Measurements from ENCODE around the gene ZNF25. TPM values are rescaled to one million over a fixed set of nuclear protein-coding genes. Genes with fewer than 3 reads are reported as not detected.

Gene ZNF25
- total and polyA plus RNA-seq, 9 donors: 10.8 to 22.5 (median 17.2) TPM

- Histone ChIP-seq H3K4me1 (ENCODE audit: insufficient read depth) (no peaks in the 10 kb centered on the region), H3K9me3 (no peaks in the 10 kb centered on the region), H3K27me3 (no peaks in the 10 kb centered on the region), H3K36me3 (no peaks in the 10 kb centered on the region), H3K27ac (peak within 1 kb of the TSS; percentile 85 to 99), H3K4me3 (peak within 1 kb of the TSS; percentile 77)
- 0% methylated on average over 38 to 46 of the region's 46 CpGs for WGBS, 3 donors
- intact Hi-C loops (cut with DNase I): loop anchor here in 1 of 4 donors (5.0 kb wide), 1 partner anchor 153 kb away; the partner anchor contains the start of gene ZNF248
- peak; percentile 91 to 95 (median 92) for DNase-seq
- TF ChIP-seq POLR2A (IDR thresholded peaks at IDR 0.05) (peak; percentile 35), EP300 (IDR thresholded peaks at IDR 0.05) (no peak)
- TF ChIP-seq, protein P1, sequence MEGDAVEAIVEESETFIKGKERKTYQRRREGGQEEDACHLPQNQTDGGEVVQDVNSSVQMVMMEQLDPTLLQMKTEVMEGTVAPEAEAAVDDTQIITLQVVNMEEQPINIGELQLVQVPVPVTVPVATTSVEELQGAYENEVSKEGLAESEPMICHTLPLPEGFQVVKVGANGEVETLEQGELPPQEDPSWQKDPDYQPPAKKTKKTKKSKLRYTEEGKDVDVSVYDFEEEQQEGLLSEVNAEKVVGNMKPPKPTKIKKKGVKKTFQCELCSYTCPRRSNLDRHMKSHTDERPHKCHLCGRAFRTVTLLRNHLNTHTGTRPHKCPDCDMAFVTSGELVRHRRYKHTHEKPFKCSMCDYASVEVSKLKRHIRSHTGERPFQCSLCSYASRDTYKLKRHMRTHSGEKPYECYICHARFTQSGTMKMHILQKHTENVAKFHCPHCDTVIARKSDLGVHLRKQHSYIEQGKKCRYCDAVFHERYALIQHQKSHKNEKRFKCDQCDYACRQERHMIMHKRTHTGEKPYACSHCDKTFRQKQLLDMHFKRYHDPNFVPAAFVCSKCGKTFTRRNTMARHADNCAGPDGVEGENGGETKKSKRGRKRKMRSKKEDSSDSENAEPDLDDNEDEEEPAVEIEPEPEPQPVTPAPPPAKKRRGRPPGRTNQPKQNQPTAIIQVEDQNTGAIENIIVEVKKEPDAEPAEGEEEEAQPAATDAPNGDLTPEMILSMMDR (IDR thresholded peaks at IDR 0.05): peak in 1 of 3 donors; percentile 6
Measured at GRCh38 chr10:38010119-38010903, 33.9 kb upstream of the ZNF25 start, which contains the start of gene ZNF33A. ZNF33A (plus strand) TSS chr10:38010675; CDS start chr10:38012342, 1,667 bp downstream.

- no peaks in the 10 kb centered on the region for H3K27me3 ChIP-seq
- H3K27ac ChIP-seq: no peak overlapping the region
- no peak for DNase-seq
- no peaks in the 10 kb centered on the region for H3K4me1 ChIP-seq (ENCODE audit: insufficient read depth)
- no peaks in the 10 kb centered on the region for H3K9me3 ChIP-seq
- no peaks in the 10 kb centered on the region for H3K36me3 ChIP-seq
- H3K4me3 ChIP-seq: no peak overlapping the region
- TF ChIP-seq POLR2A (IDR thresholded peaks at IDR 0.05) (no peak), EP300 (IDR thresholded peaks at IDR 0.05) (no peak)
- TF ChIP-seq, protein P1 (IDR thresholded peaks at IDR 0.05): no peak
- WGBS, 3 donors: 78 to 88% (median 84%) methylated on average over 3 of the region's 3 CpGs
- intact Hi-C loops (cut with DNase I): no loop called here
Measured at GRCh38 chr10:38007991-38008390, 31.5 kb upstream of the ZNF25 start.

DNA sequence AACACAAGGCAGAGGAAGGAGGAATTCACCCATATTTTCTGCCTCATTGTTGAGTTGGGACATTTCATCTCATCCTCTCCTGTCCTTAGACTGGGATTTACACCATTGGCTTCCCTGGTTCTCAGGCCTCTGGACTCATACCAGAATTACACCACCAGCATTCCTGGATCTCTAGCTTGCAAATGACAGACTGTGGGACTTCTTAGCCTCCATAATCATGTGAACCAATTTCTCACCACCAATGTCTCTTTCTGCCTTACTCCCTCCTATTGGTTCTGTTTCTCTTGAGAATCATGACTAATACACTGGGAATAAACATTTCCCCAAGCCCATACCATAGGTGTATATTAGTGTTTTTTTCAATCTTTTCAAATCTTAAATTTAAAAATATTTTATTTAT lies 31.1 kb upstream of the ZNF25 start:
- intact Hi-C loops (cut with DNase I): no loop called here
- no peak overlapping the region for H3K27ac ChIP-seq
- DNase-seq: no peak
- H3K36me3 ChIP-seq: no peaks in the 10 kb centered on the region
- no peaks in the 10 kb centered on the region for H3K27me3 ChIP-seq
- TF ChIP-seq, protein P1 (IDR thresholded peaks at IDR 0.05): no peak
- TF ChIP-seq EP300 (IDR thresholded peaks at IDR 0.05) (no peak), POLR2A (IDR thresholded peaks at IDR 0.05) (no peak)
- H3K4me1 ChIP-seq (ENCODE audit: insufficient read depth): no peaks in the 10 kb centered on the region
- H3K9me3 ChIP-seq: no peaks in the 10 kb centered on the region
- H3K4me3 ChIP-seq: no peak overlapping the region

GRCh38 chr10:38003588-38003987 lies 27.1 kb upstream of the ZNF25 start:
- no peak overlapping the region for H3K4me3 ChIP-seq
- intact Hi-C loops (cut with DNase I): no loop called here

More at GRCh38 chr10:38003588-38003987, 27.1 kb upstream of the ZNF25 start:
- H3K27me3 ChIP-seq: no peaks in the 10 kb centered on the region
- H3K9me3 ChIP-seq: no peaks in the 10 kb centered on the region
- DNase-seq: no peak
- TF ChIP-seq EP300 (IDR thresholded peaks at IDR 0.05) (no peak), POLR2A (IDR thresholded peaks at IDR 0.05) (no peak)
- TF ChIP-seq, protein P1 (IDR thresholded peaks at IDR 0.05): no peak
- WGBS, 3 donors: 90 to 100% (median 96%) methylated on average over 1 of the region's 1 CpG
- H3K36me3 ChIP-seq: no peaks in the 10 kb centered on the region
- H3K4me1 ChIP-seq (ENCODE audit: insufficient read depth): no peaks in the 10 kb centered on the region
- no peak overlapping the region for H3K27ac ChIP-seq
